GM23338 (cell line): ENCODE data around the gene SYNE2. TPM values are rescaled to one million over a fixed set of nuclear protein-coding genes. Genes with fewer than 3 reads are reported as not detected.

Source experiments
- ATAC-seq: fragments of 200-7000 bp; cut with Tn5 transposase; 3 replicates; pipeline ENCODE4 v1.9.1; 2020
- DNase-seq: peaks from one replicate; pipeline ENCODE4 v3.0.0-alpha.2; 2015; ENCODE audit warnings: low spot score
- H2AFZ ChIP-seq: fragments of 200-600 bp; sonication (generic); 2 replicates; pipeline ENCODE4 v1.8.0; 2016; ENCODE audit warnings: antibody characterized with exemption, mild to moderate bottlenecking, moderate library complexity
- H3F3A ChIP-seq: fragments of 200-600 bp; sonication (generic); replicated peaks from 2 replicates; pipeline ENCODE4 v1.8.0; 2017; ENCODE audit warnings: antibody characterized with exemption, mixed run types, low read depth
- H3K27ac ChIP-seq: fragments of 200-600 bp; sonication (generic); 2 replicates; pipeline ENCODE4 v1.6.1; 2016; ENCODE audit warnings: low read depth
- H3K27me3 ChIP-seq: fragments of 200-600 bp; sonication (generic); 2 replicates; pipeline ENCODE4 v1.8.0; 2016; ENCODE audit warnings: mild to moderate bottlenecking, mixed run types, moderate library complexity; ENCODE audit not compliant: insufficient read depth
- H3K36me3 ChIP-seq: fragments of 200-600 bp; sonication (generic); 2 replicates; pipeline ENCODE4 v1.8.0; 2016; ENCODE audit warnings: mild to moderate bottlenecking; ENCODE audit not compliant: insufficient read depth
- H3K4me1 ChIP-seq: fragments of 200-600 bp; sonication (generic); 2 replicates; pipeline ENCODE4 v1.8.0; 2016; ENCODE audit warnings: mild to moderate bottlenecking, moderate library complexity; ENCODE audit not compliant: insufficient read depth
- H3K4me2 ChIP-seq: fragments of 200-600 bp; sonication (generic); 2 replicates; pipeline ENCODE4 v1.7.1; 2017; ENCODE audit warnings: mixed run types
- H3K4me3 ChIP-seq: fragments of 200-600 bp; sonication (generic); 2 replicates; pipeline ENCODE4 v1.6.1; 2016; ENCODE audit warnings: mixed run types
- H3K79me2 ChIP-seq: fragments of 200-600 bp; sonication (generic); replicated peaks from 2 replicates; pipeline ENCODE4 v1.8.0; 2017; ENCODE audit warnings: mild to moderate bottlenecking; ENCODE audit not compliant: insufficient read depth
- H3K9me2 ChIP-seq: fragments of 200-600 bp; sonication (generic); 2 replicates; pipeline ENCODE4 v1.8.0; 2017; ENCODE audit not compliant: insufficient read depth
- H4K20me1 ChIP-seq: fragments of 200-600 bp; sonication (generic); replicated peaks from 2 replicates; pipeline ENCODE4 v1.8.0; 2017; ENCODE audit warnings: mild to moderate bottlenecking; ENCODE audit not compliant: insufficient read depth
- H3K27ac Mint-ChIP-seq: 2 replicates; pipeline ENCODE4 v1.8.0; 2020; ENCODE audit warnings: inconsistent platforms, mild to moderate bottlenecking, moderate library complexity, mixed read lengths
- H3K27me3 Mint-ChIP-seq: 3 replicates; pipeline ENCODE4 v1.8.0; 2022; ENCODE audit warnings: low read depth, mild to moderate bottlenecking, moderate library complexity, mixed read lengths, inconsistent platforms; ENCODE audit not compliant: insufficient read depth, poor library complexity
- H3K36me3 Mint-ChIP-seq: 3 replicates; pipeline ENCODE4 v1.8.0; 2021; ENCODE audit warnings: low read depth, mild to moderate bottlenecking, inconsistent platforms, moderate library complexity, mixed read lengths
- H3K4me1 Mint-ChIP-seq: 3 replicates; pipeline ENCODE4 v1.8.0; 2020; ENCODE audit warnings: mild to moderate bottlenecking, inconsistent platforms, mixed read lengths
- H3K4me3 Mint-ChIP-seq: 3 replicates; pipeline ENCODE4 v1.8.0; 2021; ENCODE audit warnings: moderate library complexity, mild to moderate bottlenecking, inconsistent platforms, mixed read lengths
- H3K9me3 Mint-ChIP-seq: 3 replicates; pipeline ENCODE4 v1.8.0; 2020; ENCODE audit warnings: moderate library complexity, mild to moderate bottlenecking, inconsistent platforms, mixed read lengths
- CREB1 ChIP-seq: fragments of 250-450 bp; sonication (Bioruptor Pico); IDR thresholded peaks from 2 replicates; pipeline ENCODE4 v1.5.0; 2020; ENCODE audit warnings: low read depth, mild to moderate bottlenecking, moderate library complexity
- EZH2 ChIP-seq: fragments of 200-600 bp; sonication (generic); IDR thresholded peaks from one replicate; pipeline ENCODE4 v1.8.0; 2017; ENCODE audit warnings: antibody characterized with exemption, mild to moderate bottlenecking, low read depth; ENCODE audit not compliant: unreplicated experiment
- EZH2phosphoT487 ChIP-seq: fragments of 200-600 bp; sonication (generic); IDR thresholded peaks from one replicate; pipeline ENCODE4 v1.8.1; 2018; ENCODE audit warnings: antibody characterized with exemption; ENCODE audit not compliant: unreplicated experiment
- JUNB ChIP-seq: IDR thresholded peaks from one replicate; pipeline ENCODE4 v1.6.1; 2016; ENCODE audit warnings: antibody characterized with exemption; ENCODE audit not compliant: unreplicated experiment
- NANOG ChIP-seq: IDR thresholded peaks from 2 replicates; pipeline ENCODE4 v1.6.1; 2016; ENCODE audit warnings: antibody characterized with exemption, borderline replicate concordance
- POLR2AphosphoS5 ChIP-seq: IDR thresholded peaks from 2 replicates; pipeline ENCODE4 v1.6.1; 2016; ENCODE audit warnings: antibody characterized with exemption, low read depth
- STAT1 ChIP-seq: IDR thresholded peaks from one replicate; pipeline ENCODE4 v1.6.1; 2016; ENCODE audit warnings: antibody characterized with exemption; ENCODE audit not compliant: unreplicated experiment
- ZNF114 ChIP-seq: fragments of 250-450 bp; sonication (Bioruptor Pico); IDR thresholded peaks from 2 replicates; pipeline ENCODE4 v1.5.0; 2020; ENCODE audit warnings: mild to moderate bottlenecking, moderate library complexity
- ZNF331 ChIP-seq: fragments of 250-450 bp; sonication (Bioruptor Pico); IDR thresholded peaks from 2 replicates; pipeline ENCODE4 v1.5.0; 2020; ENCODE audit warnings: low read depth, mild to moderate bottlenecking, moderate library complexity
- polyA plus RNA-seq: library from polyadenylated mRNA; unstranded; fragments of >200 nt; fragmentation: Nextera tagmentation; extraction: Ambion mirVana; gene quantifications from 2 replicates; pipeline ENCODE4 v1.2.1, GENCODE V29; 2016
- total RNA-seq: library from RNA; depleted of rRNA; stranded (reverse); fragments of >200 nt; shearing (Covaris generic); gene quantifications from 2 replicates; pipeline ENCODE4 v1.2.3, GENCODE V29; 2014
- TF ChIP-seq, protein P1 (sequence below): IDR thresholded peaks from one replicate; pipeline ENCODE4 v1.6.1; 2018; ENCODE audit warnings: antibody characterized with exemption; ENCODE audit not compliant: unreplicated experiment
- TF ChIP-seq, protein P2 (sequence below), 2 experiments: fragments of 200-600 bp in 1 of 2; sonication (generic) in 1 of 2; conservative IDR thresholded peaks; 2 replicates each; pipeline versions ENCODE4 v1.5.1 to v1.6.1; 2016 to 2017; ENCODE audit warnings: antibody characterized with exemption in 2 of 2, low read depth in 2 of 2, mild to moderate bottlenecking in 2 of 2, moderate library complexity in 1 of 2
- TF ChIP-seq, protein P3 (sequence below): IDR thresholded peaks from 2 replicates; pipeline ENCODE4 v1.6.1; 2016; ENCODE audit warnings: antibody characterized with exemption

The SYNE2 gene
- total and polyA plus RNA-seq, 2 experiments from 2014 or later, result 34.3 to 86.5 TPM

DNA sequence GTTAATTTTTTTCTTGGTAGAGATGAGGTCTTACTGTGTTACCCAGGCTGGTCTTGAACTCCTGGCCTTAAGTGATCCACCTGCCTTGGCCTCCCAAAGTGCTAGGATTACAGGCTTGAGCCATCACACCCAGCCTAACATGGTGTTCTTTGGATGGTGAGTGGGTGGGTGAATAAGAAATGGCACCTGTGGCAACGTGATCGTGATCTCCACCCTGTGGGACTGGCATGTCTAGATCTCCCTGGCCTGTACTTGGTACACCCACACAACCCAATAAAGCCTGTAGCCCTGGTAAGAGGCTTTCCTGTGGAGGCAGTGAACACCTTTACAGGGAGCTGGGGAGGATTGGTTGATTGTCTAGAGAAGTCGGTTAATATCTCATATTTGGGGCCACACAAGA lies 25.2 kb downstream of the SYNE2 start:
- Histone ChIP-seq H3K27me3 (no peaks in the 10 kb centered on the region), H3K4me2 (no peak overlapping the region), H3K4me3 (no peak overlapping the region), H2AFZ (no peak overlapping the region), H4K20me1 (peaks cover 5% of the 10 kb centered on the region; the same call in 1 of the 2 replicates), H3K27ac (no peak overlapping the region), H3K36me3 (no peaks in the 10 kb centered on the region), H3K79me2 (peaks cover 75% of the 10 kb centered on the region), H3K9me2 (no peaks in the 10 kb centered on the region), H3K4me1 (peaks cover 20% of the 10 kb centered on the region), H3F3A (no peaks in the 10 kb centered on the region)
- no peak overlapping the region for H3K4me3 Mint-ChIP-seq
- no peak overlapping the region for H3K27ac Mint-ChIP-seq
- H3K9me3 Mint-ChIP-seq, result no peaks in the 10 kb centered on the region
- peaks cover 3% of the 10 kb centered on the region for H3K27me3 Mint-ChIP-seq
- TF ChIP-seq ZNF331 (CRISPR knock-in tag) (no peak), JUNB (no peak), STAT1 (no peak), ZNF114 (CRISPR knock-in tag) (no peak), EZH2 (no peak), EZH2phosphoT487 (no peak), CREB1 (CRISPR knock-in tag) (no peak), NANOG (no peak), POLR2AphosphoS5 (no peak)
- TF ChIP-seq, protein P1, sequence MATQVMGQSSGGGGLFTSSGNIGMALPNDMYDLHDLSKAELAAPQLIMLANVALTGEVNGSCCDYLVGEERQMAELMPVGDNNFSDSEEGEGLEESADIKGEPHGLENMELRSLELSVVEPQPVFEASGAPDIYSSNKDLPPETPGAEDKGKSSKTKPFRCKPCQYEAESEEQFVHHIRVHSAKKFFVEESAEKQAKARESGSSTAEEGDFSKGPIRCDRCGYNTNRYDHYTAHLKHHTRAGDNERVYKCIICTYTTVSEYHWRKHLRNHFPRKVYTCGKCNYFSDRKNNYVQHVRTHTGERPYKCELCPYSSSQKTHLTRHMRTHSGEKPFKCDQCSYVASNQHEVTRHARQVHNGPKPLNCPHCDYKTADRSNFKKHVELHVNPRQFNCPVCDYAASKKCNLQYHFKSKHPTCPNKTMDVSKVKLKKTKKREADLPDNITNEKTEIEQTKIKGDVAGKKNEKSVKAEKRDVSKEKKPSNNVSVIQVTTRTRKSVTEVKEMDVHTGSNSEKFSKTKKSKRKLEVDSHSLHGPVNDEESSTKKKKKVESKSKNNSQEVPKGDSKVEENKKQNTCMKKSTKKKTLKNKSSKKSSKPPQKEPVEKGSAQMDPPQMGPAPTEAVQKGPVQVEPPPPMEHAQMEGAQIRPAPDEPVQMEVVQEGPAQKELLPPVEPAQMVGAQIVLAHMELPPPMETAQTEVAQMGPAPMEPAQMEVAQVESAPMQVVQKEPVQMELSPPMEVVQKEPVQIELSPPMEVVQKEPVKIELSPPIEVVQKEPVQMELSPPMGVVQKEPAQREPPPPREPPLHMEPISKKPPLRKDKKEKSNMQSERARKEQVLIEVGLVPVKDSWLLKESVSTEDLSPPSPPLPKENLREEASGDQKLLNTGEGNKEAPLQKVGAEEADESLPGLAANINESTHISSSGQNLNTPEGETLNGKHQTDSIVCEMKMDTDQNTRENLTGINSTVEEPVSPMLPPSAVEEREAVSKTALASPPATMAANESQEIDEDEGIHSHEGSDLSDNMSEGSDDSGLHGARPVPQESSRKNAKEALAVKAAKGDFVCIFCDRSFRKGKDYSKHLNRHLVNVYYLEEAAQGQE, result no peak
- TF ChIP-seq, protein P2, sequence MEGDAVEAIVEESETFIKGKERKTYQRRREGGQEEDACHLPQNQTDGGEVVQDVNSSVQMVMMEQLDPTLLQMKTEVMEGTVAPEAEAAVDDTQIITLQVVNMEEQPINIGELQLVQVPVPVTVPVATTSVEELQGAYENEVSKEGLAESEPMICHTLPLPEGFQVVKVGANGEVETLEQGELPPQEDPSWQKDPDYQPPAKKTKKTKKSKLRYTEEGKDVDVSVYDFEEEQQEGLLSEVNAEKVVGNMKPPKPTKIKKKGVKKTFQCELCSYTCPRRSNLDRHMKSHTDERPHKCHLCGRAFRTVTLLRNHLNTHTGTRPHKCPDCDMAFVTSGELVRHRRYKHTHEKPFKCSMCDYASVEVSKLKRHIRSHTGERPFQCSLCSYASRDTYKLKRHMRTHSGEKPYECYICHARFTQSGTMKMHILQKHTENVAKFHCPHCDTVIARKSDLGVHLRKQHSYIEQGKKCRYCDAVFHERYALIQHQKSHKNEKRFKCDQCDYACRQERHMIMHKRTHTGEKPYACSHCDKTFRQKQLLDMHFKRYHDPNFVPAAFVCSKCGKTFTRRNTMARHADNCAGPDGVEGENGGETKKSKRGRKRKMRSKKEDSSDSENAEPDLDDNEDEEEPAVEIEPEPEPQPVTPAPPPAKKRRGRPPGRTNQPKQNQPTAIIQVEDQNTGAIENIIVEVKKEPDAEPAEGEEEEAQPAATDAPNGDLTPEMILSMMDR (conservative IDR thresholded peaks at IDR 0.05; ENCODE audit: low read depth in 2 of 2), result no peak
- TF ChIP-seq, protein P3, sequence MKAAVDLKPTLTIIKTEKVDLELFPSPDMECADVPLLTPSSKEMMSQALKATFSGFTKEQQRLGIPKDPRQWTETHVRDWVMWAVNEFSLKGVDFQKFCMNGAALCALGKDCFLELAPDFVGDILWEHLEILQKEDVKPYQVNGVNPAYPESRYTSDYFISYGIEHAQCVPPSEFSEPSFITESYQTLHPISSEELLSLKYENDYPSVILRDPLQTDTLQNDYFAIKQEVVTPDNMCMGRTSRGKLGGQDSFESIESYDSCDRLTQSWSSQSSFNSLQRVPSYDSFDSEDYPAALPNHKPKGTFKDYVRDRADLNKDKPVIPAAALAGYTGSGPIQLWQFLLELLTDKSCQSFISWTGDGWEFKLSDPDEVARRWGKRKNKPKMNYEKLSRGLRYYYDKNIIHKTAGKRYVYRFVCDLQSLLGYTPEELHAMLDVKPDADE, result no peak
- H3K4me1 Mint-ChIP-seq, result peaks cover 23% of the 10 kb centered on the region
- DNase-seq (no peak), ATAC-seq (no peak)
- no peaks in the 10 kb centered on the region; the same call in 2 of the 3 replicates for H3K36me3 Mint-ChIP-seq
